NCI-H446 (cell line): ENCODE results near the gene CCDC137.

Experiments used
- DNase-seq, 2 experiments: peaks; one replicate each; lab custom pipeline; 2025; lab: John Stamatoyannopoulos, UW

CCDC137 gene

GRCh38 chr17:81702934-81703746, 36.6 kb downstream of the CCDC137 start, which contains the start of gene MRPL12:
Gene MRPL12 (plus strand): TSS chr17:81703367. CDS start chr17:81703502, 135 bp downstream.
- DNase-seq, result peak; percentile 86 to 96

DNA sequence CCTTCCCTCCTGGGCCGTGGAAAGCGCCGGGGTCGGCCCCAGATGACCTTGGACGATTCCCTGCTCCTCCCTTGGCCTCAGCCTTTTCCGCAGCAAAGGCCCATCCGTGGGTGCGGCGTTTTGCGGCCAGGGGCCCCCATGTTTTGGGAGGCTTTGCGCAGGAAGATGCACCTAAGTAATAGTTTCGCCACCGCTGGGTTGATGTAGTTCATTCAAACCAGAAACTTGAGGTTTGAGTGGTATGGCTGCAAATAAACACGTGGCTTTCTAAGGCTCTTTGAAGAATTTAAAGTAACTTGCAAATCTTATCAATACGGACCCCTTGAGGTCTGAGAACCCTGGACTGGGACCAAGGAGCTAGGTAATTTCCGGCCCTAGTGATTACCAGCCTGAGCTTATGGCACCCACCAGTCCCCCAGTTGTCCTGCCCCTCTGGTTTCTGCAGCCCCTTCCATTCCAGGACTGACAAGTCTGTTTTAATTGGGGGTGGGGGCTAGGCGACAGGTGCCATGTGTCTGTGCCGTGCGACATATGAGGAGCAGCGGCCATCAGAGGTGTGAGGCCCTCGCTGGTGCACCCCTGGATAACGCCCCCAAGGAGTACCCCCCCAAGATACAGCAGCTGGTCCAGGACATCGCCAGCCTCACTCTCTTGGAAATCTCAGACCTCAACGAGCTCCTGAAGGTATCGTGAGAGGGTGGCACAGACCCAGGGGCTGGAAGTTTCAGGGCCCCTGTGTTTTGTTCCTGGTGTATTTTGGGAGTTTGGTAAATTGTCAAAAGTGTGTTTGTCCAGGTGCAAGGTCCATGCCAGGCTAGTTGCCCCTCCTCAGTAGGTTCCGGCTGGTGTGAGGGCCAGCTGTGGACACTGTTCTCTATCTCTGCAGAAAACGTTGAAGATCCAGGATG, 37.5 kb downstream of the CCDC137 start:
- no peak for DNase-seq

DNA sequence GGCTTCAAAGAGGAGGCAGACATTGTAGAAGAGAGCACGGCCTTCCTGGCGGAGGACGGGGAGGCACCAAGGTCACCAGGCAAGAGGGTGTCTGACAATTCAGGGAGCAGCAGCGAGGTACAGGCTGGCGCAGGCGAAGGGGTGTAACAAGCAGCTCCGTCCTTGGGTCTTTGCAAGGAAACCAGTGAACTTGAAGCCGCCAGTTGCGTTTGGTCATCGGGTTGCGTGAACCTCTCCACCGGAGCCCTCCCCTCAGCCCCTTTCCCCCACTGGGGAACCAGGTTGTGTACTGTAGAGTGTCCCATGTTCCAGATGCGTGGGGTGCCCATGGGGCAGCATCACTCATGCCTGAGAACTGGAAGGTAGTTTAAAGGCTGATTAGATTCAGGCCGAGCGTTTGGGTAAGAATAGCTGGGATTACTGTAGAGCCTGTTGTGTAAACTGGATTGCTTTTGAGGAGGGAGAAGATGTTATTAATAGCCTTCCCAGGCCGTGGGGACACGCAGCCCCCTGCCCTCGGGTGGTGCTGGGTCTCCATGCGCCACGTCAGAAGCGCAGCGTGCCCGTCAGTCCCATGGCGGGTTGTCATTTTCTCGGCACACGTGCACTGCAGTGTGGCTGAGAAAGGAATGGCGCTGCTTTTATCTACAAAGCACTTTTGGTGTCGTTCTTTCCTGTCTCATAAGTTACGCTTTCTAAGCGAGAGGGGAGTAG, 39.1 kb downstream of the CCDC137 start:
- no peak for DNase-seq

GRCh38 chr17:81706232-81706611, 39.7 kb downstream of the CCDC137 start:
- no peak for DNase-seq

GRCh38 chr17:81706757-81707624, 40.5 kb downstream of the CCDC137 start:
- DNase-seq, result no peak

GRCh38 chr17:81707725-81708646, 41.4 kb downstream of the CCDC137 start:
- DNase-seq, result no peak

- no peak for DNase-seq
Observed at GRCh38 chr17:81708739-81709185, 42.2 kb downstream of the CCDC137 start.

DNA sequence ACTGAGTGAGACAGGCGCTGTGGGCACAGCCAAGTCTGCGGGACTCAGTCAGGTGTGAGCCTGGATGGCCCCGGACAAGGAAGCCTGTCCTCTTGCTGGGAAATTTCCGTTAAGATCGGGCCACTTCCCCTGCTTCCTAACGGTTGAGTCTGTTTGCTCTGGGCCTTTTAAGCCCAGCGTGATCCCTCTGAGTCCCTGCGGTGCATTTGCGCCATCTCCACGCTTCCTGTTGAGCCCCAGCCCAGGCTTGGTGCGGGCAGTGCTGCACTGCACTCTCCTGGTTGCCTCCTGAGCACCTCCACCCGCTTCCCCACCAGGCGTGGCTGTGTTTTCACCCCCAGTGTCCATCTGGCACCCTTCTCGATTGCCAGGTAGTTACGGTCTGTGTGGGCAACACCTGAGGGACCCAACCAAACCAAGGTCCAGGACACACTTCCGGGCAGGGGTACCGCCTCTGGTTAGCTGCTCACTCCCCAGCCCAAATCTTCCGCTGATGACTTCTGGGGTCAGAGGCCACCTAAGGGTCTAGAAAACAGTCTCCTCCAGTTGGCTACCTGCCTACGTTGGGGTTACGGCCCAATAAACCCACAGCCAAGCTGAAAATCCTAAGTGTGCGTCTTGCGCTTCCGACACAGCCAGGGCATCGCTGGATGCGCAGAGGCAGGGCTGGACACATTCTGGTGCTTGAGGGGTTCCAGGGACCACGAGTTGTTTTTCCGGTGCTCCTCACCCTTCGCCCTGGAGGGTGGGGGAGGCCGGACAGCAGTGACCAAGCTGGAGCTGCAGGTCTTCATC, 44.2 kb downstream of the CCDC137 start:
- no peak for DNase-seq

DNA sequence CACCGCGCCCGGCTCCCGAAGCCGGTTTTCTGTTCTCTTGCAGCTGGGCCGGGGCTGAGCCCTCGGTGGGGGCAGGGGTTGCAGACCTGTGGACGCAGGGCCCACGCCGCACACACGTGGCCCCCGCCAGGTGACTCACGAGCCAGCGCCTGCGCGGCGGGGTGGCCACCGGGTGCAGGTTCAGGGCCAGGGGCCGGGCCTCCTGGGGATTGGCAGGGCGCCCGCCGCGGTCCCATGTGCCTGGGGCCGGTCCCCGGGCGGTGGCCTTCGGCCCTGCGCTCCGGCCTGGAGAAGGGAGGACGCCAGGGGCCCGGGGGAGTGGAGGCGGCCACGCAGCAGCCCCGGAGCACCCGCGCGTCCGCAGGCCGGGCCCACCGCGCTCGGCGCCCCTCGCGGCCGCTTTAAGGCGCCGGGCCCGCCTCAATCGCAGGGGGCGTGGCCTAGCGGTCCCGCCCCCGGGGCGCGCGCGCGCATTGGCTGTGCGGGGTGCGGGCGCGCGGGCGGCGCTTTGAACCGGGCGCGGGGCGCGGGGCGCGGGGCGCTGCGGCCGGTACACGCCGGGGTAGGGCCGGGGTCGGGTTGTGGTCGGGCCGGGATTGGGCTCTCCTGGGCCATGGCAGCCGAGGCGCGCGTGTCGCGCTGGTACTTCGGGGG, 45.4 kb downstream of the CCDC137 start, which contains the start of gene SLC25A10:
Gene SLC25A10 (plus strand): TSS at position 471 of the 654 bp plus-strand sequence. CDS start 143 bp downstream, at position 614.
- peak; percentile 63 to 89 for DNase-seq

DNA sequence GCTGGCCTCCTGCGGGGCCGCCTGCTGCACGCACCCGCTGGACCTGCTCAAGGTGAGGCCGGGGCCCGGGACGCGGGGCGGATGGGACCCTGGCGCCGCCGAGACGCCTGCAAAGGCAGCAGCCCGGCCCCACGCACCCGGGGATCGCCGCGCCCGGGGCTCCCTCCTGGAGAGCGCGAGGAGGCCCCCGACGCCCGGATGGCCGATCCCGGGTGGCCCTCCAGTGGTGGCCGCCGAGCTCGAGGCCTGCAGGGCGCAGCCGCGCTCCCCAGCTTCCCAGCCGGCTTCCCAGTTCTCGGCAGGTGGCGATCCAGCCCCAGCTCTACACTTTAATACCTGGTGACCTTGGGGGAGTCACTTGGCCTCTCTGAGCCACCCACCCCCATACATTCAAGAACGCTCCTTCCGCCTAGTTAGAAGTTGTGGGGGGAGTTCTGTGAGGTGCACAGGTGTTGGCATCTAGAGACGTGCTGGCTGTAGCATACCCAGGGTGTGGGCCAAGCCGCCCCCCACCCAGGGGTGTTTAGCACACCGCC, 46.0 kb downstream of the CCDC137 start:
- peak in 1 of 2 experiments; percentile 39 for DNase-seq

GRCh38 chr17:81713004-81713555, 46.5 kb downstream of the CCDC137 start:
- DNase-seq, result no peak

DNA sequence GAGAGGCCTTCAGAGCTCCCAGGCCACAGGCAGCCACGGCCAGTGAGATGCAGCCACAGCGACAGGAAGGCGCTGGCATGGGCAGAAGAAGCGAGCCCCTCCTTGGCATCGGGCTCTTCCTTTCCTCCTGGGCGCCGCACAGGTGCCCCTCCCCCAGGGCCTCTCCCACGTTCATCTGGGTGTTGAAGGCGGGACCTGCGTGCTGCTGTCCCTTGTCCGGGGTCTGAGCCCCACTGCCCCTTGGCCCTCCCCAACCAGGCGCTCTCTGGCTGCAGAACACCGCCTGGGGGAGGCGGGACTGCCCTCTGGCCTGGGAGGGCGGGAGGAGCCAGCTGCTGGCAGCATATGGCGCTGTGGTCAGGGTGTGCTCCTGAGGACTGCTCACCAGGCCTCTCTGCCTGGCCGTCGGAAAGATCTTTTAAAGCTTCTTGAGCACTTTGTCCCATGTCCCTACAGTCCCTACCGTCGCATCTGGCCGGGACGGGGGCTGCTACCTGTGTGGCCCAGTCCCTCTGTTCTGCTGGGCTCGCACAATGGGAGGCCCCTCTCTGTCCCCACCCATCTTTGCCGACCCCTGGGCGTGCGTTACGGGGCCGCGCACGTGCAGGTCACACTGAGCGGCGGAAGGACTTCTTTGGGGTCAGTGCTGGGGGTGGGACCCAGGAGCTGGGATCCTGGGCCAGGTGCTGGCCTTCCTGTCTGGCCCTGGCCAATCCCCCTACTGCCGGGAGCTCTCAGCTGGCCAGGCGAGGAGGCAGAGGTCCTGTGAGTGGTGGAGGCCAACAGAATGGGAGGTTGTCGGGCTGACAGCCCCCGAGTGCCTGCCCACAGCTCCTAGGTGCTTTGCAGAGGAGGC, 47.2 kb downstream of the CCDC137 start:
- peak in 1 of 2 experiments; percentile 22 for DNase-seq

GRCh38 chr17:81714412-81715106, 48.0 kb downstream of the CCDC137 start:
- DNase-seq, result no peak

DNA sequence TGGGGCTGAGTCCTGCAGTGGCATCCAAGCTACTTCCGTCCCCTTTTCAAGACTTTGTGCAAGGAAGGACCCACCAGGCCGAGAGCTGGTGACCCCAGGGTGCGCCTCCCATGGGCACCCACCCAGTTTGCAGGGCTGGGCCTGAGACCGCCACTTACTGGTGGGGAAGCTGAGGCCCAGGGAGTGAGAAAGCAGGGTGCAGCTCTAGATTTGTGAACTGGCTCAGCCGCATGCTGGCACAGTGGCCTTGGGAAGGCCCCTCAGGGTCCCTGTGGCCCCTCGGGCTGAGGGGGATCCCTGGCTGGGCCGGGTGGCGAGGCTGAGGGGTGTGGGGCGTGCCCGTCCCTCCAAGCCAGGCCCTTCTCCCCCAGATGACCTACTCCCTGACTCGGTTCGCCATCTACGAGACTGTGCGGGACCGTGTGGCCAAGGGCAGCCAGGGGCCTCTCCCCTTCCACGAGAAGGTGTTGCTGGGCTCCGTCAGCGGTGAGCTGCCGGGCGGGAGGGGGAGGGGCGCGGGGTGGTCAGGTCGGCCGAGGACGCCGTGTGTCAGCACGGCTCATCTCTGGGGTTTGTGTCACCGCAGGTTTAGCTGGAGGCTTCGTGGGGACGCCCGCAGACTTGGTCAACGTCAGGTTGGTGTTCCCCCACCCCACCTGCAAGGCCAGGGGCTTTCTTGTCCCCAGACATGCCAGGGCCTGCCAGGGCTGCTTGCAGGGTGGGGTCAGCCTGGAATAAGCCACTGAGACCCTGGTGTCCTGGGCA, 48.8 kb downstream of the CCDC137 start:
- no peak for DNase-seq

DNA sequence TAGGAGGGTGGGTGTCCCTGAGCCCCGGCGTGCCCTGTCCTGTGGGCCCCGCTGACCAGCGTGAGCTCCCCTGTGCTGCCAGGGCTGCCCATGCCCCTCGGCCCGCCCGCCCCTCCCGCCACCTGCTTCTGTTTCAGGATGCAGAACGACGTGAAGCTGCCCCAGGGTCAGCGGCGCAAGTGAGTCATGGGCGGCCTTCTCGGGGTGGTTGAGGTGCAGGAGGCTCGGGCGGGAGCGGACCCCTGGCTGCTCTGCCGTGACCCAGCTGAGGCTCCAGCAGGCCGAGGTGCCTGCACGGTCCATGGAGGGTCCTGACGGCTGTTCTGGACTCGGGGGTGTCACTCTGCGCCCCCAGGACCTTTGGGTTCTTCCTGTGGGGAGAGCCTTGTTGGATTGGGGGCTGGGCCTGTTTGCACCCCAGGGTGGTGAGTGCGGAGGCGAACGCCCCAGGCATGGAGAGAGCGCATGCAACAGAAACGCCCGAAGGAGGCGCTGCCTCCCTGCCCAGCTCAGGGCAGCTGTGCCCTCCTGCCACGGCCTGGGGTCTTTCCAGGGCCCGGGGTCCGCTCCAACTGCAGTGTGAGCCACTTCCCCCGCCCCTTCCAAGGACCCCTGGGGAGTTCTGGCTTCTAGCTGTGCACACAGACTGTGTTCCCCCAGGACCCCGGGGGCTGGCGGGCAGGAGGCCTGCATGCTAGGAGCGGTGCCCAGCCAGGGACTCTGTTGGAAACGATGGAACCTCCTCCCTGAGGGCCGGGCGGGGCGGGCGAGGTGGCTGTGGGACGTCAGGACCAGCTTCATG, 49.5 kb downstream of the CCDC137 start:
- no peak for DNase-seq
